ENCODE measurements around the gene THSD7B.

- TF ChIP-seq CTCF (IDR thresholded peaks at IDR 0.05 in 8 of 11, conservative IDR thresholded peaks at IDR 0.05 in 3 of 11) (no peak), POLR2A (IDR thresholded peaks at IDR 0.05) (no peak), POLR2AphosphoS5 (IDR thresholded peaks at IDR 0.05) (no peak)
These were observed 488.7 kb downstream of the THSD7B start for GRCh38 chr2:137254052-137254451.

All from spleen (tissue), 7 donors.